Osteoblast (primary cell): ENCODE measurements around the gene TBC1D9. TPM values are rescaled to one million over a fixed set of nuclear protein-coding genes. Genes with fewer than 3 reads are reported as not detected.

ENCODE experiments used
- DNase-seq: peaks from one replicate; pipeline ENCODE4 v3.0.0; 2011; ENCODE audit warnings: low spot score, mixed read lengths; ENCODE audit not compliant: insufficient read length; ENCODE audit errors: missing footprints
- H2AFZ ChIP-seq: 2 replicates; pipeline ENCODE4 v1.6.0; 2011; ENCODE audit warnings: mild to moderate bottlenecking, low read length
- H3K27ac ChIP-seq: 2 replicates; pipeline ENCODE4 v1.5.1; 2011; ENCODE audit warnings: mild to moderate bottlenecking, low read depth, low read length, moderate library complexity
- H3K27me3 ChIP-seq: 2 replicates; pipeline ENCODE4 v1.6.0; 2012; ENCODE audit warnings: mild to moderate bottlenecking, control low read depth, inconsistent platforms, low read length, moderate library complexity; ENCODE audit not compliant: insufficient read depth
- H3K36me3 ChIP-seq: 2 replicates; pipeline ENCODE4 v1.5.1; 2011; ENCODE audit warnings: mild to moderate bottlenecking, low read length, control low read depth, moderate library complexity; ENCODE audit not compliant: insufficient read depth
- H3K4me1 ChIP-seq: 2 replicates; pipeline ENCODE4 v1.5.1; 2011; ENCODE audit warnings: mild to moderate bottlenecking, low read length, control low read depth, moderate library complexity; ENCODE audit not compliant: insufficient read depth
- H3K4me2 ChIP-seq: 2 replicates; pipeline ENCODE4 v1.6.0; 2011; ENCODE audit warnings: mild to moderate bottlenecking, low read length; ENCODE audit not compliant: insufficient read depth
- H3K4me3 ChIP-seq: fragments of 200-600 bp; sonication (generic); 3 replicates; pipeline ENCODE4 v1.5.1; 2012; ENCODE audit warnings: mild to moderate bottlenecking, low read length, inconsistent platforms; ENCODE audit not compliant: insufficient read depth
- H3K79me2 ChIP-seq: 2 replicates; pipeline ENCODE4 v1.6.0; 2012; ENCODE audit warnings: mild to moderate bottlenecking, low read length, control low read depth, inconsistent platforms; ENCODE audit not compliant: insufficient read depth
- H3K9me3 ChIP-seq: 2 replicates; pipeline ENCODE4 v1.5.1; 2011; ENCODE audit warnings: low read depth, low read length, control low read depth
- H4K20me1 ChIP-seq: 2 replicates; pipeline ENCODE4 v1.6.0; 2012; ENCODE audit warnings: mild to moderate bottlenecking, low read length, control low read depth; ENCODE audit not compliant: insufficient read depth
- CTCF ChIP-seq: IDR thresholded peaks from 2 replicates; pipeline ENCODE4 v1.5.1; 2011; ENCODE audit warnings: mild to moderate bottlenecking, low read depth, low read length, moderate library complexity; ENCODE audit errors: extremely low read depth
- total RNA-seq: library from RNA; depleted of rRNA; stranded (reverse); fragments of >200 nt; gene quantifications from 2 replicates; pipeline ENCODE4 v1.2.3, GENCODE V29; 2012

TBC1D9 gene
- total RNA-seq, 1 donor, result 19.5 TPM

GRCh38 chr4:140702096-140702757 lies 54.0 kb downstream of the TBC1D9 start:
- no peak overlapping the region for H3K4me2 ChIP-seq
- peaks cover 4% of the 10 kb centered on the region for H4K20me1 ChIP-seq
- H3K4me1 ChIP-seq, result no peaks in the 10 kb centered on the region
- no peak for DNase-seq
- H2AFZ ChIP-seq, result no peak overlapping the region
- peaks cover 2% of the 10 kb centered on the region for H3K79me2 ChIP-seq
- H3K9me3 ChIP-seq, result no peaks in the 10 kb centered on the region
- H3K27ac ChIP-seq, result no peak overlapping the region
- H3K4me3 ChIP-seq, result no peak overlapping the region
- TF ChIP-seq CTCF, result no peak
- H3K36me3 ChIP-seq, result no peaks in the 10 kb centered on the region
- H3K27me3 ChIP-seq, result no peaks in the 10 kb centered on the region

- no peak for DNase-seq
- no peaks in the 10 kb centered on the region for H3K27me3 ChIP-seq
Measured at GRCh38 chr4:140701071-140701470, 55.1 kb downstream of the TBC1D9 start.

GRCh38 chr4:140697709-140698560 lies 58.2 kb downstream of the TBC1D9 start:
- Histone ChIP-seq H2AFZ (no peak overlapping the region), H3K27ac (no peak overlapping the region), H3K9me3 (no peaks in the 10 kb centered on the region), H3K36me3 (no peaks in the 10 kb centered on the region), H3K4me1 (no peaks in the 10 kb centered on the region), H3K4me2 (no peak overlapping the region), H3K27me3 (no peaks in the 10 kb centered on the region), H4K20me1 (no peaks in the 10 kb centered on the region), H3K4me3 (no peak overlapping the region), H3K79me2 (no peaks in the 10 kb centered on the region)
- DNase-seq, result no peak
- TF ChIP-seq CTCF, result no peak

More at GRCh38 chr4:140701071-140701470, 55.1 kb downstream of the TBC1D9 start:
- no peak overlapping the region for H2AFZ ChIP-seq
- H3K27ac ChIP-seq, result no peak overlapping the region
- peaks cover under 1% of the 10 kb centered on the region for H4K20me1 ChIP-seq
- no peaks in the 10 kb centered on the region for H3K36me3 ChIP-seq
- H3K4me1 ChIP-seq, result no peaks in the 10 kb centered on the region
- H3K4me3 ChIP-seq, result no peak overlapping the region
- no peaks in the 10 kb centered on the region for H3K9me3 ChIP-seq
- H3K4me2 ChIP-seq, result no peak overlapping the region
- no peak for TF ChIP-seq CTCF
- H3K79me2 ChIP-seq, result peaks cover 1% of the 10 kb centered on the region

- Histone ChIP-seq H3K4me3 (no peak overlapping the region), H3K4me2 (no peak overlapping the region), H3K9me3 (no peaks in the 10 kb centered on the region), H3K36me3 (no peaks in the 10 kb centered on the region), H3K79me2 (no peaks in the 10 kb centered on the region), H3K27ac (no peak overlapping the region), H3K4me1 (peaks cover 4% of the 10 kb centered on the region), H3K27me3 (no peaks in the 10 kb centered on the region), H2AFZ (no peak overlapping the region), H4K20me1 (no peaks in the 10 kb centered on the region)
- no peak for DNase-seq
- no peak for TF ChIP-seq CTCF
Measured at GRCh38 chr4:140695483-140695882, 60.7 kb downstream of the TBC1D9 start.
